ENCODE data around the gene KIFAP3.
"Not testable (repeated sequence)": the region's sequence is repeated elsewhere in the genome, so short reads cannot be mapped to it uniquely, and the experiment has no call there.

Gene KIFAP3

GRCh38 chr1:170020859-170021258, 53.6 kb downstream of the KIFAP3 start:
- no peak overlapping the region for H3K27ac ChIP-seq
- H3K36me3 ChIP-seq: no peaks in the 10 kb centered on the region
- no peak overlapping the region for H3K4me3 ChIP-seq (ENCODE audit: low read depth, low read length)
- H3K27me3 ChIP-seq (ENCODE audit: insufficient read depth, low read depth, severe bottlenecking): no peaks in the 10 kb centered on the region
- no peak for TF ChIP-seq CTCF (IDR thresholded peaks at IDR 0.05; ENCODE audit: low read depth, low read length)
- no peaks in the 10 kb centered on the region for H3K9me3 ChIP-seq (ENCODE audit: severe bottlenecking)
- no peak for DNase-seq

GRCh38 chr1:170017478-170017877, 57.0 kb downstream of the KIFAP3 start:
- TF ChIP-seq CTCF (IDR thresholded peaks at IDR 0.05; ENCODE audit: low read depth, low read length): no peak
- no peak for DNase-seq
- Histone ChIP-seq H3K27ac (no peak overlapping the region), H3K27me3 (ENCODE audit: insufficient read depth, low read depth, severe bottlenecking) (no peaks in the 10 kb centered on the region), H3K9me3 (ENCODE audit: severe bottlenecking) (no peaks in the 10 kb centered on the region), H3K36me3 (no peaks in the 10 kb centered on the region), H3K4me3 (ENCODE audit: low read depth, low read length) (no peak overlapping the region)

- DNase-seq: no peak
- H3K4me3 ChIP-seq (ENCODE audit: low read depth, low read length): no peak overlapping the region
- H3K36me3 ChIP-seq: no peaks in the 10 kb centered on the region
- H3K9me3 ChIP-seq (ENCODE audit: severe bottlenecking): no peaks in the 10 kb centered on the region
- no peak for TF ChIP-seq CTCF (IDR thresholded peaks at IDR 0.05; ENCODE audit: low read depth, low read length)
- no peak overlapping the region for H3K27ac ChIP-seq
- no peaks in the 10 kb centered on the region for H3K27me3 ChIP-seq (ENCODE audit: insufficient read depth, low read depth, severe bottlenecking)
Measured at GRCh38 chr1:170012920-170013319, 61.6 kb downstream of the KIFAP3 start.

- Histone ChIP-seq H3K27me3 (ENCODE audit: insufficient read depth, low read depth, severe bottlenecking) (no peaks in the 10 kb centered on the region), H3K4me3 (ENCODE audit: low read depth, low read length) (no peak overlapping the region), H3K27ac (no peak overlapping the region), H3K36me3 (no peaks in the 10 kb centered on the region), H3K9me3 (ENCODE audit: severe bottlenecking) (no peaks in the 10 kb centered on the region)
- no peak for DNase-seq
- no peak for TF ChIP-seq CTCF (IDR thresholded peaks at IDR 0.05; ENCODE audit: low read depth, low read length)
Measured at GRCh38 chr1:170010443-170010842, 64.1 kb downstream of the KIFAP3 start.

GRCh38 chr1:170009551-170009950, 64.9 kb downstream of the KIFAP3 start:
- Histone ChIP-seq H3K4me3 (ENCODE audit: low read depth, low read length) (no peak overlapping the region), H3K9me3 (ENCODE audit: severe bottlenecking) (no peaks in the 10 kb centered on the region), H3K27me3 (ENCODE audit: insufficient read depth, low read depth, severe bottlenecking) (no peaks in the 10 kb centered on the region), H3K27ac (no peak overlapping the region), H3K36me3 (no peaks in the 10 kb centered on the region)
- DNase-seq: no peak
- no peak for TF ChIP-seq CTCF (IDR thresholded peaks at IDR 0.05; ENCODE audit: low read depth, low read length)

- not testable (repeated sequence) for H3K27ac ChIP-seq; DNase-seq; H3K4me3 ChIP-seq (ENCODE audit: low read depth, low read length); H3K27me3 ChIP-seq (ENCODE audit: insufficient read depth, low read depth, severe bottlenecking); H3K36me3 ChIP-seq; H3K9me3 ChIP-seq (ENCODE audit: severe bottlenecking)
Measured at GRCh38 chr1:170008745-170009144, 65.8 kb downstream of the KIFAP3 start.

GRCh38 chr1:170003270-170003835, 71.1 kb downstream of the KIFAP3 start:
- not testable (repeated sequence) for H3K4me3 ChIP-seq (ENCODE audit: low read depth, low read length); H3K36me3 ChIP-seq; H3K9me3 ChIP-seq (ENCODE audit: severe bottlenecking); H3K27me3 ChIP-seq (ENCODE audit: insufficient read depth, low read depth, severe bottlenecking); H3K27ac ChIP-seq
- peak; percentile 32 for DNase-seq
